ENCODE measurements around the gene GNAZ.
"Not testable (repeated sequence)": the region's sequence is repeated elsewhere in the genome, so short reads cannot be mapped to it uniquely, and the experiment has no call there.

The GNAZ gene

GRCh38 chr22:23045461-23045860 lies 24.9 kb upstream of the GNAZ start:
- no peak for DNase-seq

DNA sequence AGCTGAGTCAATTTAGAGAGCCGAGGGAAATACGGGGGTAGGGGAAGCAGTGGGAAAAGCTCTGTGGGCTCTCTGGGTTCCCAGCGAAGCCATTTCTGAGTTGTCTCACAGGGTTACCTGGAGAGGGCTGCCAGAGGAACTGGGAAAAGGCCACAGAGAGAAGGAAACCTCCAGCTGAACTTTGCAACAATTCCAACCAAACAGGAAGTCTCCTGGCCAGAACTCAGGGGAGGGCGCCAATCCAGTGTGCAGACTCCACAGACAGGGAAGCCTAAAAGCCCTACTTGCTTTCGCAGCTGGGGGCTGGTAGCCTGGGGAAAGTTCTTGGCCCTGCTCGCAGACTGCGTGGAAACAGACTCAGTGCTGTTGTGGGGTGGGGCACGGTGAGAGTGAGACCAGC lies 23.1 kb upstream of the GNAZ start:
- no peak for DNase-seq

DNA sequence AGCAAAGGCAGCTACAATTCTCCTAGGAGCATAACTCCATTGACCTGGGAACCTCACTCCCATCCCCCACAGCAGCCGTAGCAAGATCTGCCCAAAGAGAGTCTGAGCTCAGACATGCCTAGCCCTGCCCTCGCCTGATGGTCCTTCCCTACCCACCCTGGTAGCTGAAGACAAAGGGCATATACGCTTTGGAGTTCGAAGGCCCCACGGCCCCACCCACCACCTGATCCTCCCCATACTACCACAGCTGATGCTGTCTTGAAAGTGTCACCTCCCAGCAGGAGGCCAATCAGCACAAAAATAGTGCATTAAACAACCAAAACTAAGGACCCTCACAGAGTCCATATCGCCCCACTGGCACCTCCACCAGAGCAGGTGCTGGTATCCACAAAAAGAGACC lies 22.6 kb upstream of the GNAZ start:
- no peak for DNase-seq

GRCh38 chr22:23050546-23050945 lies 19.8 kb upstream of the GNAZ start:
- DNase-seq, result not testable (repeated sequence)

- no peak for DNase-seq
Observed at GRCh38 chr22:23053051-23053707, 17.1 kb upstream of the GNAZ start.

DNA sequence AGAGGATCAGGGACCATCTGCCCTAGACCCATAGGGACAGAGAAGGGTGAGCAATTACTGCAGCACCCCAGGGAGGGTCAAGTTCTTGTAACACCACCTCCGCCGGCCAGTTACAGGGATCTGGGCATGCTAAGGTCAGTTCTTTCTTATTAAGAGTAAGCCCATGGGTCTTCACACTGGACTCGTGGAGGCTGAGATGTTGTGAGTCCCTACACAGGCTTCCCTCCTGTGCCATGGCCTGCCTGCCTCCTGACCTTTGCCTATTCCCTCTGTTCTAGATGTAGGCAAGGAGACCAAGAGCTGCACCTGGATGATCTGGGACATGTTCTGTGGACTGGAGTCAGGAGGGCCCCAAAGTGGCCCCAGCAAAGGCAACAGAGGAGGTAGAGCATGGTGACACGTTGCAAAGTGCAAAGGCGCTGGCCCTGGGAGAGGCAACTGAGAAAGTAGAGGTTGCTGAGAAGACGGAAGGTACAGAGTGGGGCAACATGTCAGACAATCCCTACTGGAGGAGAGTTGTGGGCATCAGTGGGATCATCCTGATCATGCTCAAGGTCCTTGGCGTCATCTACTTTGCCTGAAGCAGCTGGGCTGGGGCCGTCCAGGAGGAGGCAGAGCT lies 16.3 kb upstream of the GNAZ start:
- no peak for DNase-seq

- no peak for DNase-seq
Observed at GRCh38 chr22:23054531-23055257, 15.6 kb upstream of the GNAZ start.

- DNase-seq, result no peak
Observed at GRCh38 chr22:23055449-23056179, 14.7 kb upstream of the GNAZ start.

- no peak for DNase-seq
Observed at GRCh38 chr22:23057331-23057730, 13.0 kb upstream of the GNAZ start.

DNA sequence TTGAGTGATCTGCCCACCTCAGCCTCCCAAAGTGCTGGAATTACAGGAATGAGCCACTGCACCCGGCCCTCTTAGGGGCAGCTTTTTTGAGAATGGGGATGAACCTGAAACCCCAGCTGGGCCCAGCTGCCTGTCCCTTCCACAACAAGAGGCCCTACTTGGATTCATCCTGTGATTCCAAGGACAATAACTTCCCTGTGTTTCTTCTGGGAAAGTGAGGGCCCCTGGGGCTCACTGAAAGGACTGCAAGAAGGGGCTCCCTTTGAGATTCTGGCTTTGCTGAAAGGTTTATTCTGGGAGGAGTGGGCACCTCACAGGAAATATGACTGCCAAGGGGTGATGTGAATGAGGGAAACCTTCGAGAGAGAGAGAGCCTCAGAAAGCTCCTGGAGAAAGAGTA lies 12.3 kb upstream of the GNAZ start:
- no peak for DNase-seq

DNA sequence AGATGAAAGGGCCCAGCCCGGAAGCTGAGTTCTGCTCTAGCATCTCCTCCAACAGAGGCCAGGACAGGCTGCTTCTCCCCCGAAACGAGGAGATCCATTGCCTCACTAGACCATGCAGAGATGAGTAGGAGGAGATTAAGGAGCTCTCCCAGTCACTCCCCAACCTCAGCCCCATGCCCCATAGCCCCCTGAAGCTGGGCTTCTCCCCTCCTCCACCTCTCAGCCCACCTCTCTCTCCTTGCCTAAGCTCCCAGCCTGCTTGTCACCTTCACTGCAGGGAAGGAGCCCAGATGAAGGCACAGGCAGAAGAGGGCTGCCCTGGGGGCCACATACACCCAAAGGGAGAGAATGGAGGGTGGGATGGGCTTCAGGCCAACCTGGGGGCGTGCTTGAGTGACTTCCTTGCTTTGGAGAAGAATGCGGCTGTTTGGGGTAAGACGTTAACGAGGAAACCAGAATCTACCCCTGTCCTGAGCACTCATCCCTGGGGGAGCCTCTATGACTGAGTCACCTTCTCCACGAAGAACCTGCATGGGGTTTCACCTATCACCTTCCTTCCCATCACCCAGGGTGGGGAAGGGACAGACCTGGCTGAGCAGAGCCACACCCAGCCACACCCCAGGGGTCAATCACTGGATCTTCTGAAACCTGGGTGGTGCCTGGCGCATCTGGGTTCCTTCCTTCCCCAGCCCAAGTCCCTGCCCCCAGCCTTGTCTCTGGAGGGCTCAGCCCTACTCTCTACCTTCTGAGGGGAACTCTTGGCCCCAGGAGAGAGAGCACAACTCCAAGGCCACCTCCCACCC lies 11.6 kb upstream of the GNAZ start:
- DNase-seq, result no peak

GRCh38 chr22:23059284-23059948 lies 10.9 kb upstream of the GNAZ start:
- no peak for DNase-seq

- no peak for DNase-seq
Observed at GRCh38 chr22:23060612-23061400, 9.5 kb upstream of the GNAZ start.

DNA sequence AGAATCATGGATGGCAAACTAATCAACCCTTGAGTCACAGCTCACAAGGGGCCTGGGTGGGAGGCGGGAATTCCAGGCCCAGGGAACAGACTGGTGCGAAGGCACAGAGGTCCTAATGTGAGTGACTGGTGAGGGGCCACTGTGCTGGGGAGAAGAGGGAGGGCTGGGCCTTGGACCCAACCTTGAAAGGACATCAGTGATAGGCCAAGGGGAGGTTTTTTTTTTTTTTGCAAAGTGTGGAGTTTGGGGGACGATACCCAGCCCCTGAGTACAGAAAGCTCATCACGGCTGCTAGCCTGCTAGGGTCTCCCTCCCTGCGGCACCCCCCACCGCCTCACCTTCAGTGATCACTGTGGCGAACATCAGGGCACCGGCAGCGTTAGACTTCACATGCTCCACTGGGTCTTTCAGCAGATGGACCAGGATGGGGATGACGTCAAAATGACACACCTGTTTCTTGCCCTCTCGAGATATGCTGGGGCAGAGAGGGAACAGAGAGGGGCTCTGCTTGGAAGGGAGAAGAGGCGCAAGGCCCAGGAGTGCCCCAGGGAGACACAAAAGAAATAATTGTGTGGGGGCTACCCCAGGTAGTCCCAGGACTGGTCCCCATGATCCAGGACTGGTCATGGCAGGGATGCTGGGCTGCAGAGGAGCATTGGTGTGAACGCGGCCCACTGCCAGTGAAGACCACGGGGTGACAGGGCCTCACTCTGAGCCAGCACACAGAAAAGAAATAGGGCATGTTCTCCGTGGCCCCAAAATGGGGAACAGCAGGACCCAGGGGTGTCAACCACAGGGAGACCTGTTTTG lies 8.6 kb upstream of the GNAZ start:
- no peak for DNase-seq

GRCh38 chr22:23062616-23063538 lies 7.4 kb upstream of the GNAZ start:
- DNase-seq, result no peak

- no peak for DNase-seq
Observed at GRCh38 chr22:23063539-23064380, 6.6 kb upstream of the GNAZ start.

GRCh38 chr22:23064381-23065068 lies 5.8 kb upstream of the GNAZ start:
- DNase-seq, result no peak

DNA sequence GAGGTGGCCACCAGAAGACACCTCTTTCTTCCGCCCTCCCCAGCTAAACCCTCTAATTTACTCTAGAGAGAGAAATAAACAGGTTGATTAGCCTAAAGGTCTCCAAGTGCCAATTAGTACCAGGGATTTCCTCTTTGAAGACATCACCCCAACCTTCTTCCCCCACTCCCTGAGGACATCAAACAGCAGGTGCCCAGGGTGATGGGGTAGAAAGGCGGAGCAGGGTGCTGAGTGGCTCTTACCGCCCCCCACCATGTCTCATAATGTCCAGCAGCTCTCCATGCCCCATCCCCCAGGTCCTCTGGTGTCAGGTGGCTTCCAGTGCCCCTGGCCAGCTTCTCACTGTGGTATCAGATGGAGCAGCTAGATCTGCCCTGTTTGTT lies 5.3 kb upstream of the GNAZ start:
- no peak for DNase-seq
